GM12865 (cell line): ENCODE results near the gene CRIM1.
A peak's percentile ranks its signal among the peaks of the same experiment; 100 is the strongest.

Experiments
- DNase-seq: peaks from one replicate; pipeline ENCODE4 v3.0.0; 2010; ENCODE audit warnings: low read depth
- H3K4me3 ChIP-seq: 2 replicates; pipeline ENCODE4 v1.5.1; 2011; ENCODE audit warnings: mild to moderate bottlenecking, low read depth, low read length, control low read depth
- TF ChIP-seq, protein P1 (sequence below): IDR thresholded peaks from 2 replicates; pipeline ENCODE4 v1.5.1; 2011; ENCODE audit warnings: low read length, control low read depth, low read depth, inconsistent platforms; ENCODE audit not compliant: insufficient read depth; ENCODE audit errors: missing control alignments

Gene CRIM1

GRCh38 chr2:36352701-36353100, 2.9 kb upstream of the CRIM1 start:
- DNase-seq, result no peak
- no peak overlapping the region for H3K4me3 ChIP-seq
- TF ChIP-seq, protein P1, sequence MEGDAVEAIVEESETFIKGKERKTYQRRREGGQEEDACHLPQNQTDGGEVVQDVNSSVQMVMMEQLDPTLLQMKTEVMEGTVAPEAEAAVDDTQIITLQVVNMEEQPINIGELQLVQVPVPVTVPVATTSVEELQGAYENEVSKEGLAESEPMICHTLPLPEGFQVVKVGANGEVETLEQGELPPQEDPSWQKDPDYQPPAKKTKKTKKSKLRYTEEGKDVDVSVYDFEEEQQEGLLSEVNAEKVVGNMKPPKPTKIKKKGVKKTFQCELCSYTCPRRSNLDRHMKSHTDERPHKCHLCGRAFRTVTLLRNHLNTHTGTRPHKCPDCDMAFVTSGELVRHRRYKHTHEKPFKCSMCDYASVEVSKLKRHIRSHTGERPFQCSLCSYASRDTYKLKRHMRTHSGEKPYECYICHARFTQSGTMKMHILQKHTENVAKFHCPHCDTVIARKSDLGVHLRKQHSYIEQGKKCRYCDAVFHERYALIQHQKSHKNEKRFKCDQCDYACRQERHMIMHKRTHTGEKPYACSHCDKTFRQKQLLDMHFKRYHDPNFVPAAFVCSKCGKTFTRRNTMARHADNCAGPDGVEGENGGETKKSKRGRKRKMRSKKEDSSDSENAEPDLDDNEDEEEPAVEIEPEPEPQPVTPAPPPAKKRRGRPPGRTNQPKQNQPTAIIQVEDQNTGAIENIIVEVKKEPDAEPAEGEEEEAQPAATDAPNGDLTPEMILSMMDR, result no peak

DNA sequence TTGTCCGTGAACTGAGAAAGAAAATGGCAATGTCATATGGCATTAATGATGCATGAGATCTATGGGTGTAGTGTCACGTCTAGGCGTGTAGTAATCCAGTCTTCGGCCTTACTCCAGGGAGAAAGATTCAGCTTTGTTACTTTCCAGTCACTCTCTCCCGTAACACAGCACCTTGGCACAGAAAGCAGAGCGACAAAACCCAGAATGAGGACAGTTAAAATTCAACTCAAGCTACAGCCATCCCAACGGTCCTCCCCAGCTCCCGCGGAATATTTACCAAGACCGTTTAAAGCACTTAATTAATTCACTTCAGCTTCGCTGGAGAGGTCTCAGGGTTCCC, 797 bp upstream of the CRIM1 start:
- TF ChIP-seq, protein P1, result no peak
- H3K4me3 ChIP-seq, result no peak overlapping the region
- no peak for DNase-seq

- TF ChIP-seq, protein P1, result no peak
- no peak for DNase-seq
- peak overlapping the region; percentile 26 for H3K4me3 ChIP-seq
These were observed 316 bp downstream of the CRIM1 start for GRCh38 chr2:36355890-36356297.

DNA sequence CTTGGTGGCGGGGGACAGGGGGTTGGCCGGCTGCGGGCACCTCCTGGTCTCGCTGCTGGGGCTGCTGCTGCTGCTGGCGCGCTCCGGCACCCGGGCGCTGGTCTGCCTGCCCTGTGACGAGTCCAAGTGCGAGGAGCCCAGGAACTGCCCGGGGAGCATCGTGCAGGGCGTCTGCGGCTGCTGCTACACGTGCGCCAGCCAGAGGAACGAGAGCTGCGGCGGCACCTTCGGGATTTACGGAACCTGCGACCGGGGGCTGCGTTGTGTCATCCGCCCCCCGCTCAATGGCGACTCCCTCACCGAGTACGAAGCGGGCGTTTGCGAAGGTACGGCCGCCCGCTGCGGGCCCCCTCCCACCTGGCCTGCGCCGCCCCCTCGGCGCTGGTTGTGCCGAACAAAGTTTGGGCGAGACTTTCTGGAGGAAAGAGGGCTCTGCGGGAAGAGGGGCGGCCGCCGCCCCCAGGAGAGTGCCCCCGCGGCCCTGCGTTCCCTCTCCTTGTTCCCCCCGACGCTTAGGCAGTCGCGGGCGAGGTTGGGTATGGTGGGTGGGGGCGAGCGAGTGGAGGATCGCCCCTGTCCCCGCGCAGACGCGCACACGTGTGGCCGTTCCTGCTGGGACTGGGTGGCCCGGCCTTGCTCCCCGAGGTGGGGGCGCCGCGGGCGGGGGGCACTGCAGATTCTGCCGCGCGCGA, 866 bp downstream of the CRIM1 start:
- DNase-seq, result peak; percentile 41
- peak overlapping the region; percentile 0 for H3K4me3 ChIP-seq
- TF ChIP-seq, protein P1, result no peak

- TF ChIP-seq, protein P1, result no peak
- H3K4me3 ChIP-seq, result peak overlapping the region; percentile 0
- peak; percentile 29 for DNase-seq
These were observed 1.6 kb downstream of the CRIM1 start for GRCh38 chr2:36356990-36357846.

GRCh38 chr2:36357847-36358659, 2.5 kb downstream of the CRIM1 start:
- no peak overlapping the region for H3K4me3 ChIP-seq
- TF ChIP-seq, protein P1, result no peak
- no peak for DNase-seq
